ENCODE data around the gene PSTK. TPM values are rescaled to one million over a fixed set of nuclear protein-coding genes. Genes with fewer than 3 reads are reported as not detected.
A peak's percentile ranks its signal among the peaks of the same experiment; 100 is the strongest.

Gene PSTK
- total and polyA plus RNA-seq, 10 of the 15 experiments (the other 5 are each of a cell fraction or from before 2014, with no cell fraction given), result 1.8 to 7.1 (median 3.4) TPM

GRCh38 chr10:122953902-122954730, 26.1 kb upstream of the PSTK start, which contains the start of gene C10orf88 (continued):
- peak; percentile 68 for TF ChIP-seq SREBF2 (IDR thresholded peaks at IDR 0.05; ENCODE audit: low read length)
- no peak for TF ChIP-seq ZSCAN29 (IDR thresholded peaks at IDR 0.05)
- TF ChIP-seq SMARCA5 (IDR thresholded peaks at IDR 0.05), result no peak
- TF ChIP-seq DPF2 (IDR thresholded peaks at IDR 0.05), result 0 out of 2 replicates have a peak, but pooled peaks have one; percentile 61
- no peak for TF ChIP-seq MYB (IDR thresholded peaks at IDR 0.05; ENCODE audit: borderline replicate concordance, low read depth, low read length)
- no peak for TF ChIP-seq CHD4 (IDR thresholded peaks at IDR 0.05)

- no peak for DNase-seq (ENCODE audit: low read depth, low spot score)
- ATAC-seq, result no peak
- Histone ChIP-seq H3K9me3 (replicated peaks; ENCODE audit: control insufficient read depth, insufficient read depth, low read length) (peaks cover 4% of the 10 kb centered on the region; the same call in 2 of the 3 replicates), H3K9ac (ENCODE audit: control insufficient read depth, insufficient read depth, low read length) (no peak overlapping the region), H3K36me3 (ENCODE audit: control insufficient read depth in 2 of 2, insufficient read depth in 2 of 2, low read length in 1 of 2) (no peaks in the 10 kb centered on the region), H3K27ac (ENCODE audit: control insufficient read depth, insufficient read depth) (no peak overlapping the region), H2AFZ (ENCODE audit: control insufficient read depth, low read depth, low read length) (peak overlapping the region; percentile 98), H3K79me2 (ENCODE audit: control insufficient read depth, insufficient read depth, low read length) (peaks cover 4% of the 10 kb centered on the region), H3K27me3 (replicated peaks in 1 of 2; ENCODE audit: control insufficient read depth in 2 of 2, insufficient read depth in 2 of 2, low read length in 1 of 2) (no peaks in the 10 kb centered on the region), H3K4me2 (ENCODE audit: control insufficient read depth, insufficient read depth) (peak overlapping the region; percentile 67; the same call in 1 of the 2 replicates), H4K20me1 (ENCODE audit: control insufficient read depth, insufficient read depth) (no peaks in the 10 kb centered on the region), H3K4me3 (no peak overlapping the region), H3K4me1 (ENCODE audit: control insufficient read depth, insufficient read depth, low read length) (peaks cover 5% of the 10 kb centered on the region)
- ChIA-PET CTCF (interaction anchor here (0.7 to 1.2 kb wide), 2 partner anchors 25 to 527 kb away, joined by 3 to 5 read pairs; partner anchors contain the start of gene PSTK), SMC1A (ENCODE audit: uncharacterized antibody, unreplicated experiment) (interaction anchor here (1.5 to 2.0 kb wide), 3 partner anchors 11 to 26 kb away, joined by 3 to 7 read pairs (median 6); partner anchors contain the start of gene PSTK), RAD21 (ENCODE audit: unreplicated experiment) (interaction anchor here (1.1 to 1.7 kb wide), 3 partner anchors 18 to 26 kb away, joined by 3 to 7 read pairs (median 4); partner anchors contain the start of gene PSTK), POLR2A (interaction anchor here (1.7 kb wide), 1 partner anchor 26 kb away, joined by 4 read pairs; no protein-coding TSS in a partner anchor)
- TF ChIP-seq NFXL1 (IDR thresholded peaks at IDR 0.05; ENCODE audit: borderline replicate concordance) (no peak), LARP7 (IDR thresholded peaks at IDR 0.05) (0 out of 2 replicates have a peak, but pooled peaks have one; percentile 5)
- intact Hi-C loops (cut with micrococcal nuclease; ENCODE audit: unreplicated experiment), result loop anchor here (5.0 kb wide), 1 partner anchor 77 kb away; the partner anchor contains the start of gene FAM24B
- FAIRE-seq, result no peak
- BruUV-seq (replicated peaks), result no TSS peak
- WGBS (ENCODE audit: insufficient coverage, insufficient replicate concordance, low lambda C conversion rate, missing lambda C conversion rate), result 73% methylated on average over 13 of the region's 13 CpGs
- in situ Hi-C loops (cut with MboI), result no loop called here
Measured at GRCh38 chr10:122954731-122955050, 25.5 kb upstream of the PSTK start.

All from GM12878 (cell line).